GM18909 (cell line): Measurements from ENCODE around the gene ANKK1.

Source experiments
- ATAC-seq: cut with Tn5 transposase; IDR thresholded peaks from one replicate; pipeline ENCODE4 v1.9.1; 2021; ENCODE audit warnings: mild to moderate bottlenecking; ENCODE audit not compliant: unreplicated experiment, poor library complexity

Gene ANKK1

DNA sequence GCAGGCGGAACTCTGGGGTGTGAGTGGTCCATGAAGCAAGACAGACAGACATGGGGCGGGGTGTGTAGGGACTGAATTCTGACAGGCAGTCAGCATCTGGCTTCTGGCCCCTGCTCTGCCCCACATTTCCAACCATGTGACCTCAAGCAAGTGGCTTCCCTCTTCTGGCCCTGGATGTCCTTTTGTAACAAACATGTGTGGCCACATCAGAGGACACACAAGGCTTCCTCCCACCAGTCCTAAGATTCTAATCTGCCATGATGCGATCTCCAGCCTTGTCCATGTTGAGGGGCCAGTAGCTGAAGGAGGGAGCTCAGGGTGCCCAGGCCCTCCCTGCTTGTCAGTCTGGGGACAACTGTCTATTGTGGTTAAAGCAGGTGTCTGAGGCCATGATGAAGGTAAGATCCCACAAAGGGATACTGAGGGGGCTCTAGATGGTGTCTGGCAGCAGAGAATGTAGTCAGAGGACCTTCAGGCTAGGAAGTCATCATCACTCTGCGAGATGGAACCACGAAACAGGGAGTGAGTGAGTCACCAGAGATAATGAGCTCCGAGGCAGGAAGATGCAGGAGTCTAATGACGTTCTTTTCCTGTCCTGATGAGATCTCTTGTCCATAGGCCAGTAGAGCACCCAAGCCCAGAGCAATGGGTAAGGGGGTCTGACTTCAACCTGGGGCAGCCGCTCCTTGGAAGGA, 60.2 kb downstream of the ANKK1 start:
- ATAC-seq, result no peak

DNA sequence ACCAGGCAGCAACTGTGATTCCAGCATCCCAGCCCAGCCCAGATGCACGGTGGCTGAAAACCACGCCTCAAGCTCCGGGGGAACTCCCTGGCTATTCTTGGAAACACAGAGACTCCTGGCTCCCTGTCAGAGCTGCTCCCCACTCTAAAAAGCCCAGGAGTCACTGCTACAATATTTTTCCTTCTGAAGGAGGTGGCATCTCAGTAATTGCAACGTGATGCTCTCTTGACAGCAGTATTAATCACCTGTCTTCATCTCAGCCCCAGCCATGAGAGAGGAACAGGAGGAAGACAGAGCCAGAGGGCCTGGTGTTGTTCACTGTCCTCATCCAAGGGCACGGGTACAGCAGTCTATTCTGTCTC, 60.7 kb downstream of the ANKK1 start:
- no peak for ATAC-seq

DNA sequence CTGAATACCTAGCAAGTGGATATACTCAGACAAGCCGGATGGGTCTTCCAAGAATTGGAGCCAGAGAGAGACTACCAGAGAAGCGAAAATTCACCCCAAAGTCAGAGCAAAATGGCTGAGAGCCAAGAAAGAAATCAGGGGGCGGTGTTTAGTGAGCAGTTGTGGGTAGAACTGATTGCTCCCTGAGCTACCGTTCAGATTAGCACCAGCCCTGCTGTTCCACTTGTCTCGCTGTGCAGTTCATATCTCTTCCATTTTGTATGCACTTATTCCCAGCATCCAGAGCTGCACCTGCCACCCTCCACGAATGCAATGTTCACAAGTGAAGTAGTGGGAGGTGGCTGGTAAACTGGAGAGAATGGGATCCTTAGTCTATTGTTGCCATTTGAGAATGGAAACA, 62.2 kb downstream of the ANKK1 start:
- no peak for ATAC-seq
